Ovary (tissue), 10 donors: Measurements from ENCODE around the gene SCUBE3. TPM values are rescaled to one million over a fixed set of nuclear protein-coding genes. Genes with fewer than 3 reads are reported as not detected.
A peak's percentile ranks its signal among the peaks of the same experiment; 100 is the strongest.

Experiments used
- DNase-seq, 5 donors: peaks; one replicate each; pipeline ENCODE4 v3.0.0-alpha.2; 2019 to 2020
- H3K27ac ChIP-seq, 2 donors: fragments of 200-600 bp; one replicate each; pipeline versions ENCODE4 v1.5.1 to v1.8.0; 2019 to 2022
- H3K27me3 ChIP-seq: fragments of 200-600 bp; one replicate; pipeline ENCODE4 v1.8.0; 2022
- H3K36me3 ChIP-seq: fragments of 200-600 bp; sonication (generic); one replicate; pipeline ENCODE4 v1.5.1; 2019
- H3K4me1 ChIP-seq: one replicate; pipeline ENCODE4 v1.8.1; 2013; ENCODE audit warnings: mild to moderate bottlenecking, moderate library complexity; ENCODE audit not compliant: insufficient read depth
- H3K4me3 ChIP-seq: fragments of 200-600 bp; sonication (generic); one replicate; pipeline ENCODE4 v1.5.1; 2017
- H3K9me3 ChIP-seq, 2 donors: fragments of 200-600 bp in 1 of 2; sonication (generic) in 1 of 2; one replicate each; pipeline versions ENCODE4 v1.5.1 to v1.8.1; 2013 to 2019; ENCODE audit warnings: mild to moderate bottlenecking in 1 of 2, moderate library complexity in 1 of 2
- CTCF ChIP-seq, 3 donors: fragments of 450-650 bp in 2 of 3; fragments of 200-600 bp in 1 of 3; IDR thresholded peaks; one replicate each; pipeline versions ENCODE4 v1.5.1 to v1.8.0; 2016 to 2022; ENCODE audit warnings: antibody characterized with exemption in 3 of 3, mild to moderate bottlenecking in 1 of 3
- EP300 ChIP-seq: sonication (generic); formaldehyde crosslinking; IDR thresholded peaks from one replicate; pipeline ENCODE4 v1.6.1; 2017; ENCODE audit warnings: antibody characterized with exemption
- POLR2A ChIP-seq: fragments of 450-650 bp; IDR thresholded peaks from one replicate; pipeline ENCODE4 v1.6.1; 2017; ENCODE audit warnings: antibody characterized with exemption, mild to moderate bottlenecking, moderate library complexity
- WGBS, 3 donors: extraction: QIAGEN DNeasy Blood & Tissue Kit in 1 of 3; methylation state at CpG; one replicate each; pipeline versions ENCODE4 v1.1.5 to v1.1.7; 2013 to 2017; 5-methylcytosine and 5-hydroxymethylcytosine counted together
- intact Hi-C, 4 donors: fragments of 100-400 bp; cut with DNase I; formaldehyde crosslinking; loops; one replicate each; pipeline versions ENCODE4 v1.11.0 to v1.15.1; 2022 to 2023
- long read RNA-seq, 3 donors: library from polyadenylated mRNA in 2 of 3; unstranded in 2 of 3; transcript quantifications; one replicate each; pipeline ENCODE4 v2.0.0 and lab custom pipeline, GENCODE V29; 2021 to 2026
- polyA plus RNA-seq, 2 donors: library from polyadenylated mRNA; stranded (reverse); fragments of 200-250 nt in 1 of 2; fragments of 350-450 nt in 1 of 2; fragmentation: Illumina TruSeq in 1 of 2; extraction: RNeasy Lipid Tissue Mini Kit (QIAGEN cat#74804) in 1 of 2; gene quantifications; one replicate each; pipeline ENCODE4 v1.2.3, GENCODE V29; 2013 to 2014
- total RNA-seq, 7 donors: library from RNA; depleted of rRNA in 2 of 7; stranded (reverse); fragments of >200 nt in 2 of 7; fragmentation: NEBNext Ultra II Directional in 3 of 7; extraction: Animal tissue kit (Norgen Biotek cat#: 25700) in 3 of 7; gene quantifications; one replicate each; pipeline versions ENCODE4 v1.1.0 to v1.2.4, GENCODE V29; 2016 to 2023
- donor health status: DM: no; HTN: no; CAD: no; lungs with moderate emphysema.
- donor health status: DM: no; HTN: no; CAD: no.
- donor health status: Bipolar disorder and iron deficiency.
- donor health status: DM: yes; HTN: yes; CAD: no.
- donor health status: DM: no; HTN: no; CAD: no.
- donor health status: DM: yes; HTN: yes; CAD: no.

The SCUBE3 gene
- total RNA-seq (under 1 TPM in 6 of 7 donors, not detected in 1; 0.11 to 0.46 (median 0.18) TPM), polyA plus RNA-seq (1 to 10 TPM in 1 of 2 donors, under 1 TPM in 1; 0.08 to 3.1 TPM)
- long read RNA-seq, donor 1, partial matches to known transcripts = 0 of 4 reads
- long read RNA-seq, donor 1, other reads (novel, unspliced or antisense) = 4 of 4 reads
- long read RNA-seq, donor 2 = 0 reads
- long read RNA-seq, donor 3, partial matches to known transcripts = 0 of 4 reads
- long read RNA-seq, donor 3, other reads (novel, unspliced or antisense) = 4 of 4 reads

DNA sequence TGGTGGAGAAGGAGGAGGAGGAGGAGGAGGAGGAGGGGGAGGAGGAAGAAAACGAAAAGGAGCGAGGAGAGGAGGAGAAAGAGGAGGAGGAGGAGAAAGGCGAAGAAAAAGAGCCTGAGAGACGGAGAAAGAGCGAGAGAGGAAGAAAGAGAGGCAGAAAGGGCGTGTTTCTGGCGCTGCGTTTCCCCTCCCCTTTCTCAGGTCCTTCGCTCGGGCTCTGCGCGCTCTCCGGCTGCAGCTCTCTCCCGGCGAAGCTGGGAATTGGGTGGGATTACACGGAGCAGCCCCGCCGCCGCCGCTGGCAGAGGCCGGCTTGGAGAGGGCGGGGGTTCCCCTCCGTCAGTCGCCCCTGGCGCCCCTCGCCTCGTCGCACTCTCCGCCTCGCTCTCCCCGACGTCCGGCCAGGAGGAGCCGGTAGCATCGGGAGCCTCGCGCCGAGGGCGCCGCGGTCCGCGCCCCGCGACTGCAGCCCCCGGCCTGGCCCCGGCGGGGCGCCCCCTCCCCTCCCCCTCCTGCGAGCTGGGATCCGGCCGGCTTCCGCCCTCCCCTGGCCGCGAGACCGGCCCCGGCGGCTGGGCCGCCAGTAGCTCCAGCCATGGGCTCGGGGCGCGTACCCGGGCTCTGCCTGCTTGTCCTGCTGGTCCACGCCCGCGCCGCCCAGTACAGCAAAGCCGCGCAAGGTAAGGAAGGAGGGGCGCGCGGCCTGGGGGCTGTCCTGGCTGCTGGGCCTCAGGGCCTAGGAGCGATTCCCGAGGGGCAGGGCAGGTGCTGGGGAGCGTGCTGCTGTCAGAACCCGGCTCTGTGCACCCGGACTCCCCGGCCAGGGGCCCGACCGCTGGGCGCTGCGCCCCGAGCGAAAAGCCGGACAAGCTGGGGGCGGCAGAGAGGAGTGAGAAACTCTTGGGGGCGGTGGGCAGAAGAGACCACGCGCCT, at the start of gene SCUBE3:
Gene SCUBE3 (plus strand): TSS at position 133 of the 933 bp plus-strand sequence. CDS start 463 bp downstream, at position 596.
- TF ChIP-seq CTCF (IDR thresholded peaks at IDR 0.05) (no peak), EP300 (no peak), POLR2A (no peak)
- H3K36me3 ChIP-seq = no peaks in the 10 kb centered on the region
- 1 to 2% (median 1%) methylated on average over 57 to 89 of the region's 89 CpGs for WGBS, 3 donors
- intact Hi-C loops = no loop called here
- H3K4me1 ChIP-seq = peaks cover 5% of the 10 kb centered on the region
- H3K9me3 ChIP-seq = no peaks in the 10 kb centered on the region
- no peaks in the 10 kb centered on the region for H3K27me3 ChIP-seq
- H3K27ac ChIP-seq = no peak within 1 kb of the TSS
- peak within 1 kb of the TSS; percentile 25 for H3K4me3 ChIP-seq
- DNase-seq = peak in 4 of 5 donors; percentile 18 to 49 (median 36)

GRCh38 chr6:35164277-35164676, 49.5 kb upstream of the SCUBE3 start:
- no peak for DNase-seq
- no peaks in the 10 kb centered on the region for H3K9me3 ChIP-seq
- no peaks in the 10 kb centered on the region for H3K4me1 ChIP-seq
- intact Hi-C loops = no loop called here
- no peaks in the 10 kb centered on the region for H3K36me3 ChIP-seq
- TF ChIP-seq POLR2A = no peak
- no peak for TF ChIP-seq EP300
- no peak for TF ChIP-seq CTCF (IDR thresholded peaks at IDR 0.05)
- no peaks in the 10 kb centered on the region for H3K27me3 ChIP-seq
- H3K27ac ChIP-seq = no peak overlapping the region
- WGBS, 3 donors = 85 to 87% (median 86%) methylated on average over 6 of the region's 6 CpGs
- no peak overlapping the region for H3K4me3 ChIP-seq

- intact Hi-C loops = no loop called here
These were observed 48.9 kb upstream of the SCUBE3 start for GRCh38 chr6:35164868-35165267.

More at GRCh38 chr6:35164868-35165267, 48.9 kb upstream of the SCUBE3 start:
- DNase-seq = no peak
- no peak overlapping the region for H3K4me3 ChIP-seq
- H3K27ac ChIP-seq = no peak overlapping the region
- no peaks in the 10 kb centered on the region for H3K27me3 ChIP-seq
- H3K4me1 ChIP-seq = no peaks in the 10 kb centered on the region
- WGBS, 3 donors = 96 to 98% (median 97%) methylated on average over 4 of the region's 4 CpGs
- no peaks in the 10 kb centered on the region for H3K36me3 ChIP-seq
- TF ChIP-seq POLR2A = no peak
- TF ChIP-seq CTCF (IDR thresholded peaks at IDR 0.05) = no peak
- no peaks in the 10 kb centered on the region for H3K9me3 ChIP-seq
